ENCODE data around the gene PGAP1.

DNA sequence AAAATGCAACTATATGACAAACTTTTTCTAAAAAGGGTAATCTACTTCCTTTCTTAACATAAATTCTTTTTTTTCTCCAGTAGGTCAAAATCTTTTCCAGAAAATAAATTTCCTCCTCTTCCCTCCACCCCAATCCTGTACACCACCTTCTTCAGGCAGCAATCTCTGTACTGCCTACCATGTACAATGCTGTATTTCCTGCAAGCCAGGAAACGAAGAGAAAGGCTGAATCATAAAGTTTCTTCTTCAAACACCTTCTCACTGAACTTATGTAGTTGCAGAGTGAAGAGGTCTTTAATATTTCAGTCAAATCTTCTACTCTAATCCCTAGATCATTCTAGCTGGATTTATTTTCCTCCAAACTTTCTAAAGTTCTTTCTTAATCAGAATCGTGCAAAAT lies 99.2 kb downstream of the PGAP1 start:
- TF ChIP-seq POLR2A (IDR thresholded peaks at IDR 0.05; ENCODE audit: low read depth, low read length), result no peak
- TF ChIP-seq POLR2AphosphoS5 (IDR thresholded peaks at IDR 0.05; ENCODE audit: low read depth, low read length), result no peak
